HG02981 (cell line): Measurements from ENCODE around the gene ETS2.
A peak's percentile ranks its signal among the peaks of the same experiment; 100 is the strongest.

Source experiments
- ATAC-seq: cut with Tn5 transposase; IDR thresholded peaks from one replicate; pipeline ENCODE4 v1.9.1; 2021; ENCODE audit warnings: mild to moderate bottlenecking, moderate library complexity; ENCODE audit not compliant: unreplicated experiment

Gene ETS2

DNA sequence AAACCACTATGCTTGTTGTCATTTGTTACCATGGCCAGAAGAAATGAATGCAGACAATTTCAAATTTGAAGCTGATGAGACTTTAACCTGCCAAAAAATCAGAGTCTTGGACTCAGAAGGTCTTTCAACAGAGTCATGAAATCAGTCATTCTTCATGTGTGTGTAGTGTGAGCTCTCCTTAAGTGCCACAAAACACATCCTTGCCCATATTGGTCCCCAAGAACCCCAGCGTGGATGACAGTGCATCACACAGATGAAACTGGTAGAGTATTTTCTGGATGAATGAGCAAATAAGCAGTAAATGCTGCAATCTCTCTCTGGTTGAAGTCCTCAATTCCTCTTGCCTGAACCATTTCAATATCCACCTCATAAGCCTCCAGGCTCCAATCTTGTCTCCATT, 28.7 kb upstream of the ETS2 start:
- no peak for ATAC-seq

- no peak for ATAC-seq
Measured at GRCh38 chr21:38777531-38777930, 28.2 kb upstream of the ETS2 start.

GRCh38 chr21:38780879-38781278, 24.9 kb upstream of the ETS2 start:
- ATAC-seq = peak; percentile 81

GRCh38 chr21:38784458-38785266, 21.1 kb upstream of the ETS2 start:
- no peak for ATAC-seq

DNA sequence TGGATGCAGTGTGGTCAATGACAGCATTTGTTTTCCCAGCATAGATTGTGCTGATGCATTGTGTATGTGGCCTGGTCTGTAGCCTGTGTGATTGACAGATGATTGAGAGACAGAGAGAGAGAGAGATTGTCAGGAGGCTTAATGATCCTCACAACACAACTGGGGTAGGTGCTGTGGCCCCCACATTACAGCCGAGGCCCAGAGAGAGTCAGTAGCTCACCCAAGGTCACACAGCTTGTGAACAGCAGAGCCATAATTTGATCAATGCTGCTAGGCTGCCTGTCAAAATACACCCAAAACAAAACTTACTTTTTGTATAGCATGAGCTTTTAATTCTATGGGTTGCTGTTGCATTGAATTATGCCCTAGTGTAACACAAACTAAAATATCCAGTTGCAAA, 20.2 kb upstream of the ETS2 start:
- no peak for ATAC-seq

- ATAC-seq = no peak
Measured at GRCh38 chr21:38787016-38787415, 18.7 kb upstream of the ETS2 start.

GRCh38 chr21:38787461-38788274, 18.1 kb upstream of the ETS2 start:
- no peak for ATAC-seq

DNA sequence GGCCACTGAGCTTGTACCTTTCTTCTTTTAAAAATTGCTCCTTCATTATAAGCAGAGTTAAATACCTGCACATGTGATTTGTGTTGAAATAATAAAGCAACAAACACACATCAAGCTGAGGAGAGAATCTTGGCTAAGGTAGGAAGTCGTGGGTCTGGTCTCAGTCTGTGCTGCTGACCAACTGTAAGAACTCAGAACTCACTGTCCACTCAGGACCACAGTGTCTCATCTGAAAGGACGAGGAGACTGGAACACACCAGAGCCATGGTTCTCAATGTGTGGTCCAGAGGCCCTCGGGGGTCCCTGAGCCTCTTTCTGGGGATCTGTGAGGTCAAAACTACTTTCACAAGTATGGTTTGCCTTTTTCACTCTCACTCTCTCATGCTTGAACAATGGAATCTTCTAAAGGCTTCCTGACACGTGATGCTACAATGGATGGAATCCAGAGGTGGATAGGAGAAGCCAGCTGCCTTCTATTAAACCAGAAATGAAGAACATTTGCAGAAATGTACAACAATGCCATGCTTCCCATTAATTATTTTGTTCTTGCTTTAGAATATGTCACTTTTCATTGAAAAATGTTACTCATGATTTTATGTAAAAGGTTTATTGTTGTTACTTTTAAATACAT, 17.3 kb upstream of the ETS2 start:
- no peak for ATAC-seq

GRCh38 chr21:38789275-38789674, 16.5 kb upstream of the ETS2 start:
- ATAC-seq = no peak

DNA sequence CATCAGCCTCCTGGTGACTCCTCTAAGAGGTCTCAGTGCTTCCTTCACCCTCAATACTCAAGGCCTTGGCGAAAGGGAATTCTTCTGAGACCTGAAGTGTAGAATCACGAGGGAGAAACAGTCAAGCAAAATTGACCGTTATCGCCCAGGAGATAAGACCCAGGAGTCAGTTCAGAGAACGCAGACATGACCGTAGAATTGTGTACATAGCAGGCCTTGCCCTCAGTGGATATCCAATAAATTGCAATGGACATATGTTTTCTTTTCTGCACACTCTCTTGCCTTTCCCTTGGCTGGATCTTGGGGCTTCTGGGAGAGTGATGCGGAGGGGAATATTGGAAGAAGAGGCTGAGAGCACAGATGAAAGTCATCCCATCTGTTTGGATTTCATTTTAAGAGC, 15.7 kb upstream of the ETS2 start:
- ATAC-seq = no peak

- ATAC-seq = no peak
Measured at GRCh38 chr21:38790961-38791360, 14.8 kb upstream of the ETS2 start.

- ATAC-seq = no peak
Measured at GRCh38 chr21:38792676-38793459, 12.9 kb upstream of the ETS2 start.

- no peak for ATAC-seq
Measured at GRCh38 chr21:38793926-38794713, 11.6 kb upstream of the ETS2 start.

GRCh38 chr21:38794978-38795377, 10.8 kb upstream of the ETS2 start:
- no peak for ATAC-seq

GRCh38 chr21:38795475-38795874, 10.3 kb upstream of the ETS2 start:
- ATAC-seq = no peak

DNA sequence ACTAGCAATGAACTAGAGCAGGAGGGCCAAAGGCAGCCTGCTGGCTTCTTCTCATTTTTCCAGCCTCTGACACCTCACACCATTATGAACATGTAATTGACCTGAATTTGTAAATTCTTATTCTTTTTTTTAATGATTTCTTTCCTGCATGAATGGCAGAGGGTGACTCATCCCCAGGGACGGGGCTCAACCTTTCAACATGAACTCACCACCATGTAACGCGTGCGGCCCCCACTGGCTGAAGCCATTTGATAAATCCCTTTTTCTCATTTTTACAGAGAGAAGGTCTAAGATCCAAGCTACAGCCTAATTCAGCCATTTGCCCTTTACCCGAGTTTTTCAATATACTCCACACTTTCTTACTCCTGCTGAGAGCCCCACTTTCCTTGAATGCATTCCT, 9.3 kb upstream of the ETS2 start:
- no peak for ATAC-seq

- no peak for ATAC-seq
Measured at GRCh38 chr21:38797470-38797869, 8.3 kb upstream of the ETS2 start.

- ATAC-seq = no peak
Measured at GRCh38 chr21:38798081-38798480, 7.6 kb upstream of the ETS2 start.

- no peak for ATAC-seq
Measured at GRCh38 chr21:38798481-38798882, 7.2 kb upstream of the ETS2 start.

DNA sequence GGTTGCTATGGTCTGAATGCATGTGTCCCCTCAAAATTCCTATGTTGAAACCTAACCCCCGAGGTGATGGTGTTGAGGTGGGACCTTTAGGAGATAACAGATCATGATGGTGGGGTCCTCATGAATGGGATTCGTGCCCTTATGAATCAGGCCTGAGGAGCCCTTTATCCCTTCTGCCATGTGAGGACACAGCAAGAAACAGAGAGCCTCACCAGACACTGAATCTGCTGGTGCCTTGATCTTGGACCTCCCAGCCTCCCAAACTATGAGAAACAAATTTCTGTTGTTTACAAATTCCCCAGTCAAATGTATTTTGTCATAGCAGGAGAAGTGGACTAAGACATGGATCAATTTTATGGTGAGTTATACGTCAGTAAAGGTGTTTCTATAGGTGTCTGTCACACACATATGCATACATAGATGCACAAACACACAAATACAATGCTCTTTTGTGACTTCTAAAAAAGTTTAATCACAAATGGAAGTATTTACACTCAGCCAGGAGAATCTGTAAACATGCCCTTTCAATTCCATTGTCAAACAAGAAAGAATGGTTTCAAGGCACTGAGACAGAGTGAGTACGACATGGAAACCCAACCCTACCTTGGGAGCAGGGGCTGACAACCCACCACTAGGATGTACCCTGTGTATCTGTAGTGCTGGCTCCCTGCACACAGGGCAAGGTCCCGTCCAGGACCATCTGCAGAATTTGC, 5.5 kb upstream of the ETS2 start:
- no peak for ATAC-seq
